Type B pancreatic cell (in vitro differentiated cells): ENCODE measurements around the gene OLIG2. TPM values are rescaled to one million over a fixed set of nuclear protein-coding genes. Genes with fewer than 3 reads are reported as not detected.

Experiments used
- DNase-seq: peaks from one replicate; pipeline ENCODE4 v3.0.0; 2021; ENCODE audit warnings: mixed read lengths; ENCODE audit not compliant: unreplicated experiment; ENCODE audit errors: extremely low spot score
- H3K27ac Mint-ChIP-seq: 2 replicates; pipeline ENCODE4 v1.8.0; 2021; ENCODE audit warnings: mild to moderate bottlenecking, mixed read lengths
- H3K27me3 Mint-ChIP-seq: 2 replicates; pipeline ENCODE4 v1.8.0; 2021; ENCODE audit warnings: mixed read lengths
- H3K36me3 Mint-ChIP-seq: 2 replicates; pipeline ENCODE4 v1.8.0; 2021; ENCODE audit warnings: mixed read lengths
- H3K4me1 Mint-ChIP-seq: one replicate; pipeline ENCODE4 v1.8.0; 2021; ENCODE audit warnings: mixed read lengths; ENCODE audit not compliant: unreplicated experiment
- H3K4me3 Mint-ChIP-seq: 2 replicates; pipeline ENCODE4 v1.8.0; 2021; ENCODE audit warnings: mild to moderate bottlenecking, mixed read lengths
- H3K9me3 Mint-ChIP-seq: 2 replicates; pipeline ENCODE4 v1.8.0; 2021; ENCODE audit warnings: mixed read lengths
- total RNA-seq: library from RNA; stranded (reverse); gene quantifications from 2 replicates; pipeline ENCODE4 v1.2.1, GENCODE V29; 2021; ENCODE audit warnings: low replicate concordance
- TF ChIP-seq, protein P1 (sequence below): fragments of 200-600 bp; sonication (generic); conservative IDR thresholded peaks from 2 replicates; pipeline ENCODE4 v1.5.0; 2021; ENCODE audit warnings: antibody characterized with exemption, mild to moderate bottlenecking

Gene OLIG2
- total RNA-seq, 1 donor from 2014 or later = 1.4 TPM

GRCh38 chr21:33036430-33037162, 10.9 kb downstream of the OLIG2 start:
- Mint-ChIP-seq H3K27me3 (peaks cover 83% of the 10 kb centered on the region), H3K4me3 (no peak overlapping the region), H3K9me3 (no peaks in the 10 kb centered on the region), H3K36me3 (no peaks in the 10 kb centered on the region), H3K4me1 (no peaks in the 10 kb centered on the region), H3K27ac (no peak overlapping the region)
- TF ChIP-seq, protein P1, sequence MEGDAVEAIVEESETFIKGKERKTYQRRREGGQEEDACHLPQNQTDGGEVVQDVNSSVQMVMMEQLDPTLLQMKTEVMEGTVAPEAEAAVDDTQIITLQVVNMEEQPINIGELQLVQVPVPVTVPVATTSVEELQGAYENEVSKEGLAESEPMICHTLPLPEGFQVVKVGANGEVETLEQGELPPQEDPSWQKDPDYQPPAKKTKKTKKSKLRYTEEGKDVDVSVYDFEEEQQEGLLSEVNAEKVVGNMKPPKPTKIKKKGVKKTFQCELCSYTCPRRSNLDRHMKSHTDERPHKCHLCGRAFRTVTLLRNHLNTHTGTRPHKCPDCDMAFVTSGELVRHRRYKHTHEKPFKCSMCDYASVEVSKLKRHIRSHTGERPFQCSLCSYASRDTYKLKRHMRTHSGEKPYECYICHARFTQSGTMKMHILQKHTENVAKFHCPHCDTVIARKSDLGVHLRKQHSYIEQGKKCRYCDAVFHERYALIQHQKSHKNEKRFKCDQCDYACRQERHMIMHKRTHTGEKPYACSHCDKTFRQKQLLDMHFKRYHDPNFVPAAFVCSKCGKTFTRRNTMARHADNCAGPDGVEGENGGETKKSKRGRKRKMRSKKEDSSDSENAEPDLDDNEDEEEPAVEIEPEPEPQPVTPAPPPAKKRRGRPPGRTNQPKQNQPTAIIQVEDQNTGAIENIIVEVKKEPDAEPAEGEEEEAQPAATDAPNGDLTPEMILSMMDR = no peak
- DNase-seq = no peak

GRCh38 chr21:33037501-33037900, 11.8 kb downstream of the OLIG2 start:
- Mint-ChIP-seq H3K4me1 (no peaks in the 10 kb centered on the region), H3K4me3 (no peak overlapping the region), H3K27ac (no peak overlapping the region), H3K36me3 (no peaks in the 10 kb centered on the region), H3K27me3 (peaks cover 80% of the 10 kb centered on the region), H3K9me3 (no peaks in the 10 kb centered on the region)
- TF ChIP-seq, protein P1 = no peak
- DNase-seq = no peak

GRCh38 chr21:33039536-33039935, 13.8 kb downstream of the OLIG2 start:
- Mint-ChIP-seq H3K27me3 (peaks cover 81% of the 10 kb centered on the region), H3K4me1 (no peaks in the 10 kb centered on the region), H3K36me3 (no peaks in the 10 kb centered on the region), H3K27ac (no peak overlapping the region), H3K4me3 (no peak overlapping the region), H3K9me3 (no peaks in the 10 kb centered on the region)
- no peak for DNase-seq
- TF ChIP-seq, protein P1 = no peak

GRCh38 chr21:33040215-33040614, 14.5 kb downstream of the OLIG2 start:
- H3K27me3 Mint-ChIP-seq = peaks cover 81% of the 10 kb centered on the region
- TF ChIP-seq, protein P1 = no peak

GRCh38 chr21:33041981-33042380, 16.2 kb downstream of the OLIG2 start:
- TF ChIP-seq, protein P1 = no peak
- H3K4me3 Mint-ChIP-seq = no peak overlapping the region
- H3K9me3 Mint-ChIP-seq = no peaks in the 10 kb centered on the region
- no peaks in the 10 kb centered on the region for H3K36me3 Mint-ChIP-seq
- no peak for DNase-seq
- H3K27me3 Mint-ChIP-seq = peaks cover 78% of the 10 kb centered on the region
- no peak overlapping the region for H3K27ac Mint-ChIP-seq
- H3K4me1 Mint-ChIP-seq = no peaks in the 10 kb centered on the region

More at GRCh38 chr21:33040215-33040614, 14.5 kb downstream of the OLIG2 start:
- no peak for DNase-seq
- no peak overlapping the region for H3K4me3 Mint-ChIP-seq
- no peaks in the 10 kb centered on the region for H3K36me3 Mint-ChIP-seq
- no peaks in the 10 kb centered on the region for H3K4me1 Mint-ChIP-seq
- no peak overlapping the region for H3K27ac Mint-ChIP-seq
- H3K9me3 Mint-ChIP-seq = no peaks in the 10 kb centered on the region
